Islet of Langerhans (tissue), 1 donor: Measurements from ENCODE around the gene DDIAS.
"Not testable (repeated sequence)": the region's sequence is repeated elsewhere in the genome, so short reads cannot be mapped to it uniquely, and the experiment has no call there.

ENCODE experiments used
- FAIRE-seq: peaks from one replicate; lab custom pipeline; 2011; peaks lifted over from hg19 to GRCh38; lab: Jason Lieb, UNC

The DDIAS gene

DNA sequence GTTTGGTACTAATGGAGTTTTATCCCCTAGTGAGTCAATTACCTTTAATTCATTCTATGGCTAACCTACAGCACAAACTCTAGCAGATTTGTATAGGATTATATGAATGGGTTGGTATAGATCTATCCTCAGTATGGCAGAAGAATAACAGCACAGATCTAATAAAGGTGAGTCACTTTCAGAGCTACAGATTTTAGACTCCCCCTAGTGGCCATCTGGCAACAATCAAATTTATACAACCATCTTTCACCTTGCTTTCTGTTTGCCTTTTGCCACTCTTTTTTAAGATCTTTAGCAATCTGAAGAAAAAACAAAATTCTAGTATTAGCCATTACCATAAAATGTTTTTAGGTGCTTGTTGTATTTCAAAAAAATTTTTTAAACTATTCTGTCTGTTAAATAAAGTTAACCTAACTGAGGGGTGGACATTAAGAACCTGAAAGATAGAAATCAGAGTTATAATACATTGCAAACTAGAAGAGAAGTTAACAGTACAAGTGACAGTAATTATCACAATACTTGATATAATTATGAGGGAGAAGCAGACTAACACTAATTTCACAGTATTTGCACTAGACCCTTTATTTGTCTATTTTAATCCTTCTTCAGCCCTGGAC is 25.8 kb downstream of the DDIAS start:
- FAIRE-seq, result peak; percentile 98

DNA sequence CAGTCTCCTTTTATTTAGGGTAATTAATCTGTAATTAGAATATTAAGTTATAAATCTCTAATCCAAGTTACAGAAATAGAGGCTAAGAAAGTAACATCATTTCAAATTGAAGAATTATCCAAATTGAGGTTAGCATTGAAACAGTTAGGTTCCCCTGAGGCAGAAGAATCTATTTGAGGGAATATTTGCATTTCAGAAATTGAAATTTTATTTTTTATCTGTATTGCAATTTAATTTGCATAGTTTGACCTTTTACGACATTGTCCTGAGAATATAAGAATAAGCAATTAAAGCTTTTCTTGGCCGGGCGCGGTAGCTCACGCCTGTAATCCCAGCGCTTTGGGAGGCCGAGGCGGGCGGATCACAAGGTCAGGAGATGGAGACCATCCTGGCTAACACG is 27.6 kb downstream of the DDIAS start:
- FAIRE-seq, result peak; percentile 21

DNA sequence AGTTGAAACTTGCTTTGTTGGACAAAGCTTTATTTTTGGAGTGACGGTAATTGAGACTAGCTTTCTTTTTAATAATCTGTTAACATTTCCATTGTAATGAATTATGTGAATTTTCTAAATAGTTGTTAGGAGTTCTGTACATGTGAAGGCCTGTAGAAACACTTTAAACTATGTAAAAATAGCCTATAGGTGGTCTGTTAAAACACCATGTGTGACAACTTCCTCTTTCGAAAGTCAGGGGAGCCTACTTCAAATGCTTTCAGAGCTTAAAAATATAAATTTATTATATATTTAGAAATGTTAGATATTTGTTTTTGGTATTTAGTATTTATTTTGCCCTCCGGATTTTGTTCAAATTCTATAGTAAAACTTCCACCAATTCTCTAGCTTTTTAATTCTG is 28.7 kb downstream of the DDIAS start:
- FAIRE-seq, result no peak

- FAIRE-seq, result no peak
Measured at GRCh38 chr11:82930734-82931133, 29.2 kb downstream of the DDIAS start.

- FAIRE-seq, result no peak
Measured at GRCh38 chr11:82932564-82932963, 31.0 kb downstream of the DDIAS start.

GRCh38 chr11:82936261-82936660 is 34.7 kb downstream of the DDIAS start:
- no peak for FAIRE-seq

GRCh38 chr11:82937554-82937953 is 36.0 kb downstream of the DDIAS start:
- no peak for FAIRE-seq

GRCh38 chr11:82939456-82939855 is 37.9 kb downstream of the DDIAS start:
- FAIRE-seq, result no peak

GRCh38 chr11:82942376-82942775 is 40.8 kb downstream of the DDIAS start:
- no peak for FAIRE-seq

GRCh38 chr11:82943430-82943829 is 41.9 kb downstream of the DDIAS start:
- FAIRE-seq, result not testable (repeated sequence)

DNA sequence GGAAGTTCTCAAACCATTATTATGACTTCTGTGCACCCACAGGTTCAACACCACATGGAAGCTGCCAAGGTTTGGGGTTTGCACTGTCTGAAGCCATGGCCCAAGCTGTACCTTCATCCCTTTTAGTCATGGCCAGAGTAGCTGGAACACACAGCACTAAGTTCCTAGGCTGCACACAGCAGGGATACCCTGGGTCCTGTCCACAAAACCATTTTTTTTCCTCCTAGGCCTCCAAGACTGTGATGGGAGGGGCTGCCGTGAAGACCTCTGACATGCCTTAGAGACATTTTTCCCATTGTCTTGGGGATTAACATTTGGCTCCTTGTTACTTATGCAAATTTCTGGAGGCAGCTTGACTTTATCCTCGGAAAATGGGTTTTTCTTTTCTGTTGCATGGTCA is 42.7 kb downstream of the DDIAS start:
- no peak for FAIRE-seq

GRCh38 chr11:82945041-82945440 is 43.5 kb downstream of the DDIAS start:
- not testable (repeated sequence) for FAIRE-seq

GRCh38 chr11:82945682-82946081 is 44.1 kb downstream of the DDIAS start:
- no peak for FAIRE-seq

DNA sequence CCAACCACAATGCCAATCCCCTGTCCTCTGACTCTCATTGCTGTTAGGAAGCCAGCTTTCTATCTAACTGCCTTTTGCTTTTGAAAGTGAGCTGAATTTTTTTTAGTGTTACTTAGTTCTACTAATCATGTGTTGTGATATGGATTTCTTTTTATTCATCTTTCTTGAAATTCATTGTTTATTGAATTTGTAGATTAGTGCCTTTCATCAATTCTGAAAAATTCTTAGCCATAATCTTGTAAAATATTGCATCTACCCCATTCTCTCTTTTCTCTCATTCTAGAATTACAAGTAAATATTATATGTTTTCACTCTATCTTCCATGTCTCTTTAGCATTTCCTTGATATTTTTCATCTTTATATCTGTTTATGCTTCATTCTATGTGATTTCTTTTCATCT is 47.8 kb downstream of the DDIAS start:
- no peak for FAIRE-seq

GRCh38 chr11:82950502-82950901 is 49.0 kb downstream of the DDIAS start:
- FAIRE-seq, result not testable (repeated sequence)

- FAIRE-seq, result not testable (repeated sequence)
Measured at GRCh38 chr11:82955736-82956453, 54.4 kb downstream of the DDIAS start.

DNA sequence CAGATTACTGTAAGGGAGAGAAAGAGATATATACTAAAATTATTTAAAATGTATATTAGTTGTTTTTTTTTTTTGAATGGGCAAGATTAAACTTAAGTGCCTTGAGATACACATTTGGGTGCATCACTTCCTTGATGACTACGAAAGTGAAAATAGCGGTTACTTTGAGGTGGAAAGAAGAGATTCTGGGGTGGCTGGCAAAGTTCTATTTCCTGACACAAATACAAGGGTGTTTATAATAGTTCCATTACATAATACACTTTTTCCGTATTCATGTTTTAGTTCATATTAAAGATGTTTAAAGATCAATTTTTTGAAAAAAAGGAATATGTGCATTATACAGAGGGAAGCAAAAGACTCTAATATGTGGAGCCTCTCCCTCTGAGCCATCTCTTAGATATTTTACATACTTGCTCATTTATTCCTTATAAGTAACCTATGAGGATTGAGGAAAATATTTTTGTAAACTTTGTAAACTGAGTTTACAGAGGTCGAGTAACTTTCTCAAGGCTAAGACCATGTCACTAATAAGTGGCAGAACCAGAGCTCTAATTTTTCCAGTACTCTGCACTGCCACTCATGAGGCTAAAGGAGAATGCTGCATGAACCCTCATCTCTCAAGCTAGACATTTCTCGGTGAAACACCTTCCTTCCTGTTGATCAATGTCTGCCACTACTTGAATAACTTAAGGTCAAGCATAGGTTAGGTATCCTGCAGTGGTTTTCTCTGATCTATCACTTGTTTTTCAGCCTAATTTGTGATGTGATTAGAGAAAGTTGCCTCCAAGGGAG is 58.6 kb downstream of the DDIAS start:
- no peak for FAIRE-seq

DNA sequence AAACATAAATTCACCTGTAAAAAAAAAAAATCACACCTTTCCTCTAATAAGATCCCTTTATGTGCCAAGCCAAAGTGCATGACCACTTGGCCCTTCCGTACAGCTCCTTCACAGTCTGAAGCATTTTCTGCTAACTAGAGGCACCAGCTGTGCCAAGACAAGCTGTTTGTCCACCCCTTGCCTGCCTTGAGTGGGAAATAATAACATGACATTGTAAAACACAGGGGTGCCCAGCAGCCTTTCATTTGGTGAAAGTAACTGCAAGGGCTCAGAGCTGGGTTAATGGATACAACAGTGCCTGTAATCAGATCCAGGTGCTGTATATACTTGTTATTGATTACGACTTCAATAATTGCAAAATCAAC is 59.2 kb downstream of the DDIAS start:
- no peak for FAIRE-seq

- FAIRE-seq, result not testable (repeated sequence)
Measured at GRCh38 chr11:82962021-82962420, 60.5 kb downstream of the DDIAS start.

GRCh38 chr11:82967381-82967780 is 65.8 kb downstream of the DDIAS start:
- no peak for FAIRE-seq

DNA sequence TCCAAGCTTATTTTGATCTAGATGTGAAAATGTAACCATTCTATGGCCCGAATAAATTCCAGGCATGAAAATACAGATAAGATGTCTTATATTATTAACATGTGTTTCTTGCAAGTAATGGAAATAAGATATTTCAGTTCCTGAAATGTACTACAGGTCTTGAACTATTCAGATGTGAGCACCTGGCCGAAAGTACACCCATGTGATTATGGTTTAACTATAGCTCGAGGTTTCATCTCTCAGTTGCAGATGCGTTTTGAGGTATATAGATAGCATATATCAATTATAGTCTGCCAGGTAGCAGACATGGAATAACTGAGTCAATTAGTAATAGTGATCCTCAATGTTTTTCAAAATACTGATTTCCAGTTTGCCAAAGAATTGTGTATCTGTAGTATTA is 68.3 kb downstream of the DDIAS start:
- no peak for FAIRE-seq

- not testable (repeated sequence) for FAIRE-seq
Measured at GRCh38 chr11:82970507-82971083, 69.1 kb downstream of the DDIAS start.

- FAIRE-seq, result not testable (repeated sequence)
Measured at GRCh38 chr11:82971519-82971946, 70.0 kb downstream of the DDIAS start.
